Liver (tissue), 9 donors: ENCODE measurements around the gene TMEM163. TPM values are rescaled to one million over a fixed set of nuclear protein-coding genes. Genes with fewer than 3 reads are reported as not detected.

Source experiments
- DNase-seq: peaks from one replicate; pipeline ENCODE4 v3.0.0-alpha.2; 2017; ENCODE audit warnings: low spot score
- H3K27ac ChIP-seq, 2 donors: one replicate each; pipeline ENCODE4 v1.7.0; 2013; ENCODE audit warnings: inconsistent platforms in 2 of 2, low read length in 2 of 2, control low read depth in 1 of 2, low read depth in 1 of 2, mild to moderate bottlenecking in 1 of 2
- H3K27me3 ChIP-seq, 4 donors: one replicate each; pipeline versions ENCODE4 v1.6.1 to v1.7.0; 2013; ENCODE audit warnings: low read length in 3 of 4, inconsistent platforms in 1 of 4, mild to moderate bottlenecking in 1 of 4, moderate library complexity in 1 of 4; ENCODE audit not compliant: control insufficient read depth in 4 of 4, insufficient read depth in 4 of 4
- H3K36me3 ChIP-seq, 4 donors: one replicate each; pipeline versions ENCODE4 v1.6.1 to v1.7.0; 2013; ENCODE audit warnings: low read length in 3 of 4, mild to moderate bottlenecking in 3 of 4, low read depth in 1 of 4, moderate library complexity in 1 of 4; ENCODE audit not compliant: control insufficient read depth in 4 of 4, insufficient read depth in 3 of 4
- H3K4me1 ChIP-seq, 4 donors: one replicate each; pipeline versions ENCODE4 v1.6.1 to v1.7.0; 2013; ENCODE audit warnings: low read length in 3 of 4, mild to moderate bottlenecking in 3 of 4, moderate library complexity in 1 of 4; ENCODE audit not compliant: control insufficient read depth in 4 of 4, insufficient read depth in 4 of 4
- H3K4me3 ChIP-seq, 3 donors: one replicate each; pipeline versions ENCODE4 v1.6.1 to v1.7.0; 2013; ENCODE audit warnings: low read length in 3 of 3, control low read depth in 1 of 3, low read depth in 1 of 3, mild to moderate bottlenecking in 1 of 3
- H3K9ac ChIP-seq, 2 donors: one replicate each; pipeline ENCODE4 v1.7.0; 2013; ENCODE audit warnings: low read length in 2 of 2, mild to moderate bottlenecking in 2 of 2, moderate library complexity in 2 of 2, control low read depth in 1 of 2, low read depth in 1 of 2
- H3K9me3 ChIP-seq, 4 donors: one replicate each; pipeline versions ENCODE4 v1.6.1 to v1.7.0; 2013; ENCODE audit warnings: low read length in 3 of 4; ENCODE audit not compliant: control insufficient read depth in 4 of 4
- EGR1 ChIP-seq, 2 donors: IDR thresholded peaks; 2 replicates each; pipeline ENCODE4 v1.6.1; 2016 to 2018; ENCODE audit warnings: antibody characterized with exemption in 2 of 2, low read depth in 2 of 2
- FOXA1 ChIP-seq: IDR thresholded peaks from 2 replicates; pipeline ENCODE4 v1.6.1; 2016; ENCODE audit warnings: antibody characterized with exemption
- FOXA2 ChIP-seq: IDR thresholded peaks from 2 replicates; pipeline ENCODE4 v1.6.1; 2016; ENCODE audit warnings: antibody characterized with exemption
- GABPA ChIP-seq, 2 donors: IDR thresholded peaks in 1 of 2; conservative IDR thresholded peaks in 1 of 2; 2 replicates each; pipeline ENCODE4 v1.6.1; 2016; ENCODE audit warnings: antibody characterized with exemption in 2 of 2, mild to moderate bottlenecking in 1 of 2, moderate library complexity in 1 of 2
- HNF4A ChIP-seq, 2 donors: conservative IDR thresholded peaks; 2 replicates each; pipeline ENCODE4 v1.6.1; 2016; ENCODE audit warnings: antibody characterized with exemption in 2 of 2, mild to moderate bottlenecking in 2 of 2
- HNF4G ChIP-seq: IDR thresholded peaks from 2 replicates; pipeline ENCODE4 v1.6.1; 2016; ENCODE audit warnings: antibody characterized with exemption
- JUND ChIP-seq, 2 donors: IDR thresholded peaks; 2 replicates each; pipeline ENCODE4 v1.6.1; 2016; ENCODE audit warnings: antibody characterized with exemption in 2 of 2
- NR2F2 ChIP-seq: IDR thresholded peaks from 2 replicates; pipeline ENCODE4 v1.6.1; 2016; ENCODE audit warnings: antibody characterized with exemption
- RAD21 ChIP-seq, 2 donors: IDR thresholded peaks; 2 replicates each; pipeline ENCODE4 v1.6.1; 2016; ENCODE audit warnings: antibody characterized with exemption in 2 of 2, mild to moderate bottlenecking in 2 of 2
- RXRA ChIP-seq, 2 donors: IDR thresholded peaks; 2 replicates each; pipeline ENCODE4 v1.6.1; 2017 to 2018; ENCODE audit warnings: antibody characterized with exemption in 2 of 2, mild to moderate bottlenecking in 1 of 2
- SP1 ChIP-seq: IDR thresholded peaks from 2 replicates; pipeline ENCODE4 v1.6.1; 2018; ENCODE audit warnings: antibody characterized with exemption, mild to moderate bottlenecking
- TAF1 ChIP-seq: conservative IDR thresholded peaks from 2 replicates; pipeline ENCODE4 v1.6.1; 2016; ENCODE audit warnings: antibody characterized with exemption, mild to moderate bottlenecking
- YY1 ChIP-seq: IDR thresholded peaks from 2 replicates; pipeline ENCODE4 v1.6.1; 2016; ENCODE audit warnings: antibody characterized with exemption, mild to moderate bottlenecking
- WGBS: extraction: QIAGEN DNeasy Blood & Tissue Kit; methylation state at CpG from one replicate; pipeline ENCODE4 v1.1.7; 2013; 5-methylcytosine and 5-hydroxymethylcytosine counted together
- polyA plus RNA-seq, 2 donors: library from polyadenylated mRNA; stranded (reverse) in 1 of 2; unstranded in 1 of 2; fragments of 200-250 nt in 1 of 2; fragments of >200 nt in 1 of 2; fragmentation: Nextera tagmentation in 1 of 2; extraction: Ambion mirVana in 1 of 2; gene quantifications; one replicate each; pipeline versions ENCODE4 v1.2.1 to v1.2.3, GENCODE V29; 2013 to 2015
- total RNA-seq, 2 donors: library from RNA; depleted of rRNA; stranded (reverse); fragments of >200 nt; gene quantifications; one replicate each; pipeline ENCODE4 v1.2.3, GENCODE V29; 2014
- TF ChIP-seq, protein P1 (sequence below): IDR thresholded peaks from 2 replicates; pipeline ENCODE4 v1.6.1; 2016; ENCODE audit warnings: antibody characterized with exemption, mild to moderate bottlenecking
- TF ChIP-seq, protein P2 (sequence below): IDR thresholded peaks from 2 replicates; pipeline ENCODE4 v1.6.1; 2016; ENCODE audit warnings: antibody characterized with exemption
- TF ChIP-seq, protein P3 (sequence below): IDR thresholded peaks from 2 replicates; pipeline ENCODE4 v1.6.1; 2016; ENCODE audit warnings: antibody characterized with exemption
- TF ChIP-seq, protein P4 (sequence below): fragments of 150-350 bp; IDR thresholded peaks from 2 replicates; pipeline ENCODE4 v1.5.1; 2017; ENCODE audit warnings: improper control_type of control experiment, low read depth, low read length; ENCODE audit not compliant: missing input control
- TF ChIP-seq, protein P5 (sequence below): IDR thresholded peaks from 2 replicates; pipeline ENCODE4 v1.6.1; 2016; ENCODE audit warnings: antibody characterized with exemption
- donor health status: healthy.
- donor health status: healthy.
- donor health status: healthy.
- donor health status: healthy.
- donor health status: healthy.

TMEM163 gene
- total and polyA plus RNA-seq, 4 donors: 0.08 to 0.48 (median 0.25) TPM

DNA sequence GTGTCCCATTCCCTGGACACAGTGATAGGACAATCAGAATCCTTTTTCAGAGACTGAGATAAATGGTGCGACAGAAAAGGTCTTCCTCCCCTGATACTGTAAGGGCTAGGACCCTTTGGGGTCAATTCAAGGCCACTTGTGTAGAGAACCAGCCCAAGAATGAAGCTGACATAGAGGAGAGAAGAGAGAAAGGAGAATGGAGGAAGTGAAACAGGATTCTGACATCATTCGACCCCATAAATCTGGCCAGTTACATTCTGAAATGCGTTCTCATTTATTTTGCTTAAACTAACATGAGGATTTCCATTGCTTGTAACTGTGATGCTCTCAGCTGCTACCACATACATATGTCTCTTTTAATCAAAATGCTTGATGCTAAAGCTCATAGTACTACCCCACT, 148.1 kb downstream of the TMEM163 start:
- no peak for TF ChIP-seq TAF1
- no peak for TF ChIP-seq JUND (IDR thresholded peaks at IDR 0.05)
- TF ChIP-seq, protein P1, sequence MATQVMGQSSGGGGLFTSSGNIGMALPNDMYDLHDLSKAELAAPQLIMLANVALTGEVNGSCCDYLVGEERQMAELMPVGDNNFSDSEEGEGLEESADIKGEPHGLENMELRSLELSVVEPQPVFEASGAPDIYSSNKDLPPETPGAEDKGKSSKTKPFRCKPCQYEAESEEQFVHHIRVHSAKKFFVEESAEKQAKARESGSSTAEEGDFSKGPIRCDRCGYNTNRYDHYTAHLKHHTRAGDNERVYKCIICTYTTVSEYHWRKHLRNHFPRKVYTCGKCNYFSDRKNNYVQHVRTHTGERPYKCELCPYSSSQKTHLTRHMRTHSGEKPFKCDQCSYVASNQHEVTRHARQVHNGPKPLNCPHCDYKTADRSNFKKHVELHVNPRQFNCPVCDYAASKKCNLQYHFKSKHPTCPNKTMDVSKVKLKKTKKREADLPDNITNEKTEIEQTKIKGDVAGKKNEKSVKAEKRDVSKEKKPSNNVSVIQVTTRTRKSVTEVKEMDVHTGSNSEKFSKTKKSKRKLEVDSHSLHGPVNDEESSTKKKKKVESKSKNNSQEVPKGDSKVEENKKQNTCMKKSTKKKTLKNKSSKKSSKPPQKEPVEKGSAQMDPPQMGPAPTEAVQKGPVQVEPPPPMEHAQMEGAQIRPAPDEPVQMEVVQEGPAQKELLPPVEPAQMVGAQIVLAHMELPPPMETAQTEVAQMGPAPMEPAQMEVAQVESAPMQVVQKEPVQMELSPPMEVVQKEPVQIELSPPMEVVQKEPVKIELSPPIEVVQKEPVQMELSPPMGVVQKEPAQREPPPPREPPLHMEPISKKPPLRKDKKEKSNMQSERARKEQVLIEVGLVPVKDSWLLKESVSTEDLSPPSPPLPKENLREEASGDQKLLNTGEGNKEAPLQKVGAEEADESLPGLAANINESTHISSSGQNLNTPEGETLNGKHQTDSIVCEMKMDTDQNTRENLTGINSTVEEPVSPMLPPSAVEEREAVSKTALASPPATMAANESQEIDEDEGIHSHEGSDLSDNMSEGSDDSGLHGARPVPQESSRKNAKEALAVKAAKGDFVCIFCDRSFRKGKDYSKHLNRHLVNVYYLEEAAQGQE: no peak
- TF ChIP-seq FOXA1: no peak
- TF ChIP-seq NR2F2: no peak
- TF ChIP-seq HNF4A (conservative IDR thresholded peaks at IDR 0.05): no peak
- no peak for TF ChIP-seq HNF4G
- TF ChIP-seq FOXA2: no peak
- TF ChIP-seq, protein P2, sequence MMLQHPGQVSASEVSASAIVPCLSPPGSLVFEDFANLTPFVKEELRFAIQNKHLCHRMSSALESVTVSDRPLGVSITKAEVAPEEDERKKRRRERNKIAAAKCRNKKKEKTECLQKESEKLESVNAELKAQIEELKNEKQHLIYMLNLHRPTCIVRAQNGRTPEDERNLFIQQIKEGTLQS: no peak
- TF ChIP-seq GABPA (IDR thresholded peaks at IDR 0.05 in 1 of 2, conservative IDR thresholded peaks at IDR 0.05 in 1 of 2): no peak
- TF ChIP-seq, protein P3, sequence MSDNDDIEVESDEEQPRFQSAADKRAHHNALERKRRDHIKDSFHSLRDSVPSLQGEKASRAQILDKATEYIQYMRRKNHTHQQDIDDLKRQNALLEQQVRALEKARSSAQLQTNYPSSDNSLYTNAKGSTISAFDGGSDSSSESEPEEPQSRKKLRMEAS: no peak
- no peak for TF ChIP-seq EGR1 (IDR thresholded peaks at IDR 0.05; ENCODE audit: low read depth in 2 of 2)
- no peak for TF ChIP-seq RXRA (IDR thresholded peaks at IDR 0.05)
- TF ChIP-seq YY1: no peak
- TF ChIP-seq, protein P4, sequence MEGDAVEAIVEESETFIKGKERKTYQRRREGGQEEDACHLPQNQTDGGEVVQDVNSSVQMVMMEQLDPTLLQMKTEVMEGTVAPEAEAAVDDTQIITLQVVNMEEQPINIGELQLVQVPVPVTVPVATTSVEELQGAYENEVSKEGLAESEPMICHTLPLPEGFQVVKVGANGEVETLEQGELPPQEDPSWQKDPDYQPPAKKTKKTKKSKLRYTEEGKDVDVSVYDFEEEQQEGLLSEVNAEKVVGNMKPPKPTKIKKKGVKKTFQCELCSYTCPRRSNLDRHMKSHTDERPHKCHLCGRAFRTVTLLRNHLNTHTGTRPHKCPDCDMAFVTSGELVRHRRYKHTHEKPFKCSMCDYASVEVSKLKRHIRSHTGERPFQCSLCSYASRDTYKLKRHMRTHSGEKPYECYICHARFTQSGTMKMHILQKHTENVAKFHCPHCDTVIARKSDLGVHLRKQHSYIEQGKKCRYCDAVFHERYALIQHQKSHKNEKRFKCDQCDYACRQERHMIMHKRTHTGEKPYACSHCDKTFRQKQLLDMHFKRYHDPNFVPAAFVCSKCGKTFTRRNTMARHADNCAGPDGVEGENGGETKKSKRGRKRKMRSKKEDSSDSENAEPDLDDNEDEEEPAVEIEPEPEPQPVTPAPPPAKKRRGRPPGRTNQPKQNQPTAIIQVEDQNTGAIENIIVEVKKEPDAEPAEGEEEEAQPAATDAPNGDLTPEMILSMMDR: no peak
- TF ChIP-seq RAD21 (IDR thresholded peaks at IDR 0.05): no peak
- TF ChIP-seq SP1: no peak
- TF ChIP-seq, protein P5, sequence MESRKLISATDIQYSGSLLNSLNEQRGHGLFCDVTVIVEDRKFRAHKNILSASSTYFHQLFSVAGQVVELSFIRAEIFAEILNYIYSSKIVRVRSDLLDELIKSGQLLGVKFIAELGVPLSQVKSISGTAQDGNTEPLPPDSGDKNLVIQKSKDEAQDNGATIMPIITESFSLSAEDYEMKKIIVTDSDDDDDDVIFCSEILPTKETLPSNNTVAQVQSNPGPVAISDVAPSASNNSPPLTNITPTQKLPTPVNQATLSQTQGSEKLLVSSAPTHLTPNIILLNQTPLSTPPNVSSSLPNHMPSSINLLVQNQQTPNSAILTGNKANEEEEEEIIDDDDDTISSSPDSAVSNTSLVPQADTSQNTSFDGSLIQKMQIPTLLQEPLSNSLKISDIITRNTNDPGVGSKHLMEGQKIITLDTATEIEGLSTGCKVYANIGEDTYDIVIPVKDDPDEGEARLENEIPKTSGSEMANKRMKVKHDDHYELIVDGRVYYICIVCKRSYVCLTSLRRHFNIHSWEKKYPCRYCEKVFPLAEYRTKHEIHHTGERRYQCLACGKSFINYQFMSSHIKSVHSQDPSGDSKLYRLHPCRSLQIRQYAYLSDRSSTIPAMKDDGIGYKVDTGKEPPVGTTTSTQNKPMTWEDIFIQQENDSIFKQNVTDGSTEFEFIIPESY: no peak
- no peaks in the 10 kb centered on the region for H3K4me1 ChIP-seq
- no peak overlapping the region for H3K9ac ChIP-seq
- no peaks in the 10 kb centered on the region for H3K9me3 ChIP-seq
- WGBS: 68% methylated on average over 3 of the region's 3 CpGs
- H3K36me3 ChIP-seq: no peaks in the 10 kb centered on the region
- no peak for DNase-seq
- no peaks in the 10 kb centered on the region for H3K27me3 ChIP-seq
- no peak overlapping the region for H3K27ac ChIP-seq
- H3K4me3 ChIP-seq: no peak overlapping the region
